ENCODE measurements around the gene SPDEF.

Gene SPDEF

DNA sequence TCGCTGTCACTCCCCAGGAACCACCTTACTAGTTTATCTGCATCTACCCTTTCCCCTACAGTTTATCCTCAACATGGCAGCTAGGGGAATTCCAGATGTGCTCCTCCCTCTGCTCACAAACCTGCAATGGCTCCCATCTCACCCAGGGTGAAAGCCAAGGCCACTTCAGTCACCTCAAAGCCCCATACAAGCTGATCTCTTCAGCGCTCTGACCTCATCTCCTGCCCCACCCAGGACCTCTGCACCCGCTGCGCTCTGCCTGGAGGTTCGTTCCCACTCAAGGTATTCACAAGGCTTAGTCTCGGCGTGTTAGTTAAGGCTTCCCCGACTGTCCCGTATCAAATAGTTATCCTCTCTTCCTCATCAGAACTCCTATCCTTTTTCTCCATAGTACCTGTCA lies 28.6 kb upstream of the SPDEF start:
- TF ChIP-seq, protein P1, sequence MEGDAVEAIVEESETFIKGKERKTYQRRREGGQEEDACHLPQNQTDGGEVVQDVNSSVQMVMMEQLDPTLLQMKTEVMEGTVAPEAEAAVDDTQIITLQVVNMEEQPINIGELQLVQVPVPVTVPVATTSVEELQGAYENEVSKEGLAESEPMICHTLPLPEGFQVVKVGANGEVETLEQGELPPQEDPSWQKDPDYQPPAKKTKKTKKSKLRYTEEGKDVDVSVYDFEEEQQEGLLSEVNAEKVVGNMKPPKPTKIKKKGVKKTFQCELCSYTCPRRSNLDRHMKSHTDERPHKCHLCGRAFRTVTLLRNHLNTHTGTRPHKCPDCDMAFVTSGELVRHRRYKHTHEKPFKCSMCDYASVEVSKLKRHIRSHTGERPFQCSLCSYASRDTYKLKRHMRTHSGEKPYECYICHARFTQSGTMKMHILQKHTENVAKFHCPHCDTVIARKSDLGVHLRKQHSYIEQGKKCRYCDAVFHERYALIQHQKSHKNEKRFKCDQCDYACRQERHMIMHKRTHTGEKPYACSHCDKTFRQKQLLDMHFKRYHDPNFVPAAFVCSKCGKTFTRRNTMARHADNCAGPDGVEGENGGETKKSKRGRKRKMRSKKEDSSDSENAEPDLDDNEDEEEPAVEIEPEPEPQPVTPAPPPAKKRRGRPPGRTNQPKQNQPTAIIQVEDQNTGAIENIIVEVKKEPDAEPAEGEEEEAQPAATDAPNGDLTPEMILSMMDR (conservative IDR thresholded peaks at IDR 0.05; ENCODE audit: low read depth, low read length) = no peak
- no peak overlapping the region for H3K4me2 ChIP-seq
- H3K36me3 ChIP-seq (ENCODE audit: insufficient read depth) = no peaks in the 10 kb centered on the region
- no peaks in the 10 kb centered on the region for H3K79me2 ChIP-seq (ENCODE audit: insufficient read depth, low read depth)
- peaks cover 12% of the 10 kb centered on the region for H3K4me1 ChIP-seq (ENCODE audit: low read depth, poor library complexity, severe bottlenecking)
- no peak overlapping the region for H3K9ac ChIP-seq
- no peak overlapping the region for H2AFZ ChIP-seq (ENCODE audit: low read depth)
- H3K4me3 ChIP-seq (IDR thresholded peaks at IDR 0.05; ENCODE audit: insufficient read depth, low read depth, low read length) = no peak overlapping the region
- no peaks in the 10 kb centered on the region for H3K27me3 ChIP-seq (ENCODE audit: insufficient read depth, low read depth)
- H3K27ac ChIP-seq = no peak overlapping the region
- H4K20me1 ChIP-seq (ENCODE audit: insufficient read depth) = no peaks in the 10 kb centered on the region

GRCh38 chr6:34583861-34584604 lies 27.9 kb upstream of the SPDEF start:
- no peak overlapping the region for H3K4me3 ChIP-seq (IDR thresholded peaks at IDR 0.05; ENCODE audit: insufficient read depth, low read depth, low read length)
- no peak overlapping the region for H3K27ac ChIP-seq
- H4K20me1 ChIP-seq (ENCODE audit: insufficient read depth) = no peaks in the 10 kb centered on the region
- H3K4me2 ChIP-seq = no peak overlapping the region
- TF ChIP-seq, protein P1 (conservative IDR thresholded peaks at IDR 0.05; ENCODE audit: low read depth, low read length) = no peak
- no peaks in the 10 kb centered on the region for H3K36me3 ChIP-seq (ENCODE audit: insufficient read depth)
- no peaks in the 10 kb centered on the region for H3K79me2 ChIP-seq (ENCODE audit: insufficient read depth, low read depth)
- peaks cover 12% of the 10 kb centered on the region for H3K4me1 ChIP-seq (ENCODE audit: low read depth, poor library complexity, severe bottlenecking)
- no peak overlapping the region for H3K9ac ChIP-seq
- H2AFZ ChIP-seq (ENCODE audit: low read depth) = no peak overlapping the region
- no peaks in the 10 kb centered on the region for H3K27me3 ChIP-seq (ENCODE audit: insufficient read depth, low read depth)

GRCh38 chr6:34583461-34583860 lies 27.3 kb upstream of the SPDEF start:
- H3K27me3 ChIP-seq (ENCODE audit: insufficient read depth, low read depth) = no peaks in the 10 kb centered on the region
- no peak overlapping the region for H2AFZ ChIP-seq (ENCODE audit: low read depth)
- no peaks in the 10 kb centered on the region for H3K79me2 ChIP-seq (ENCODE audit: insufficient read depth, low read depth)
- TF ChIP-seq, protein P1 (conservative IDR thresholded peaks at IDR 0.05; ENCODE audit: low read depth, low read length) = peak; percentile 42; the same call in 1 of the 2 replicates
- H3K4me2 ChIP-seq = no peak overlapping the region
- peaks cover 12% of the 10 kb centered on the region for H3K4me1 ChIP-seq (ENCODE audit: low read depth, poor library complexity, severe bottlenecking)
- no peaks in the 10 kb centered on the region for H4K20me1 ChIP-seq (ENCODE audit: insufficient read depth)
- H3K36me3 ChIP-seq (ENCODE audit: insufficient read depth) = no peaks in the 10 kb centered on the region
- H3K4me3 ChIP-seq (IDR thresholded peaks at IDR 0.05; ENCODE audit: insufficient read depth, low read depth, low read length) = no peak overlapping the region
- H3K9ac ChIP-seq = no peak overlapping the region
- H3K27ac ChIP-seq = no peak overlapping the region

- Histone ChIP-seq H3K27ac (no peak overlapping the region), H4K20me1 (ENCODE audit: insufficient read depth) (no peaks in the 10 kb centered on the region), H3K79me2 (ENCODE audit: insufficient read depth, low read depth) (no peaks in the 10 kb centered on the region), H3K4me2 (no peak overlapping the region), H2AFZ (ENCODE audit: low read depth) (no peak overlapping the region), H3K4me3 (IDR thresholded peaks at IDR 0.05; ENCODE audit: insufficient read depth, low read depth, low read length) (no peak overlapping the region), H3K9ac (no peak overlapping the region), H3K27me3 (ENCODE audit: insufficient read depth, low read depth) (no peaks in the 10 kb centered on the region), H3K36me3 (ENCODE audit: insufficient read depth) (no peaks in the 10 kb centered on the region), H3K4me1 (ENCODE audit: low read depth, poor library complexity, severe bottlenecking) (peaks cover 12% of the 10 kb centered on the region)
- TF ChIP-seq, protein P1 (conservative IDR thresholded peaks at IDR 0.05; ENCODE audit: low read depth, low read length) = no peak
Measured at GRCh38 chr6:34581561-34581920, 25.4 kb upstream of the SPDEF start.

Measured in KMS-11 (cell line).